Measurements from ENCODE around the gene GPR137B.

The GPR137B gene

DNA sequence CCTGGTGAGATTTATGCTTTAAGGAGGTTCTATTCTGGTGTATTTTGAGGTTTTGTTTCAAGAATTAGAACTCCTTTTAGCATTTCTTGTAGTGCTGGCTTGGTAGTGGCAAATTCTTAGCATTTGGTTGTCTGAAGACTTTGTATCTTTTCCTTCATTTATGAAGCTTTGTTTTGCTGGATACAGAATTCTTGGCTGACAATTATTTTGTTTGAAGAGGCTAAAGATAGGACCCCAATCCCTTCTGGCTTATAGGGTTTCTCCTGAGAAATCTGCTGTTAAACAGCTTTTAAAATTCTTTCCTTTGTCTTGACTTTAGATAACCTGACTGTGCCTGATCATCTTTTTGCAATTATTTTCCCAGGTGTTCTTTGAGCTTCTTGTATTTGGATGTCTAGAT, 58.6 kb downstream of the GPR137B start (continued):
- no peak for TF ChIP-seq ZNF221 (tag by site-specific recombination; IDR thresholded peaks at IDR 0.05; ENCODE audit: borderline replicate concordance)
- TF ChIP-seq ZNF707 (tag by site-specific recombination; IDR thresholded peaks at IDR 0.05): no peak
- TF ChIP-seq ZNF2 (tag by site-specific recombination; IDR thresholded peaks at IDR 0.05): no peak
- TF ChIP-seq ZFP37 (tag by site-specific recombination; IDR thresholded peaks at IDR 0.05): no peak
- no peak for TF ChIP-seq ZNF596 (tag by site-specific recombination; IDR thresholded peaks at IDR 0.05)
- TF ChIP-seq SCRT2 (tag by site-specific recombination; IDR thresholded peaks at IDR 0.05): no peak
- no peak for TF ChIP-seq ZNF548 (tag by site-specific recombination; IDR thresholded peaks at IDR 0.05)
- no peak for TF ChIP-seq SP2 (tag by site-specific recombination; IDR thresholded peaks at IDR 0.05)
- TF ChIP-seq, protein P1, sequence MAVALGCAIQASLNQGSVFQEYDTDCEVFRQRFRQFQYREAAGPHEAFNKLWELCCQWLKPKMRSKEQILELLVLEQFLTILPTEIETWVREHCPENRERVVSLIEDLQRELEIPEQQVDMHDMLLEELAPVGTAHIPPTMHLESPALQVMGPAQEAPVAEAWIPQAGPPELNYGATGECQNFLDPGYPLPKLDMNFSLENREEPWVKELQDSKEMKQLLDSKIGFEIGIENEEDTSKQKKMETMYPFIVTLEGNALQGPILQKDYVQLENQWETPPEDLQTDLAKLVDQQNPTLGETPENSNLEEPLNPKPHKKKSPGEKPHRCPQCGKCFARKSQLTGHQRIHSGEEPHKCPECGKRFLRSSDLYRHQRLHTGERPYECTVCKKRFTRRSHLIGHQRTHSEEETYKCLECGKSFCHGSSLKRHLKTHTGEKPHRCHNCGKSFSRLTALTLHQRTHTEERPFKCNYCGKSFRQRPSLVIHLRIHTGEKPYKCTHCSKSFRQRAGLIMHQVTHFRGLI (tag by site-specific recombination; IDR thresholded peaks at IDR 0.05): no peak
- TF ChIP-seq ZNF114 (tag by site-specific recombination; IDR thresholded peaks at IDR 0.05): no peak
- no peak for TF ChIP-seq ZNF837 (tag by site-specific recombination; IDR thresholded peaks at IDR 0.05)
- no peak for TF ChIP-seq ZNF16 (tag by site-specific recombination; IDR thresholded peaks at IDR 0.05; ENCODE audit: low read depth)

DNA sequence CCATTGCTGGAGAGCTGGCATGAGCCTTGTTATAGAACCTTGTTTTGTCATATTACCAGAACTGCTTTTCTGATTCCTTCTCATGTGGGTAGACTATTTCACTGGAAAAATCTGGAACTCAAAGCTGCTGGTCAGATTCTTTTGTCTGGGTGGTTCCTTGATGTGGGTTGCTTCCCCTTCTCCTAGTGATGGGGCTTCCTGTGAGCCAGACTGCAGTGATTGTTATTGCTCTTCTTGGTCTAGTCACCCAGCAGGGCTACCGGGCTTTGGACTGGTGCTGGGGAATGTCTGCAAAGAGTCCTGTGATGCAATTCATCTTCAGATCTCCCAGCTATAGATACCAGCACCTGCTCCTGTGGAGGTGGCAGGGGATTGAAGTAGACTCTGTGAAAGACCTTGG, 59.4 kb downstream of the GPR137B start:
- no peak overlapping the region for H3K27ac ChIP-seq (ENCODE audit: extremely low read depth, low read depth, low read length)
- ChIA-PET POLR2A (no interaction called here), CTCF (no interaction called here)
- H3K4me1 ChIP-seq (ENCODE audit: control insufficient read depth, insufficient read depth, low read length): peaks cover 4% of the 10 kb centered on the region
- no peak overlapping the region for H3K4me3 ChIP-seq (ENCODE audit: low read depth, low read length)
- no peak for TF ChIP-seq ZFHX2 (tag by site-specific recombination; conservative IDR thresholded peaks at IDR 0.05)
- TF ChIP-seq ZNF184 (tag by site-specific recombination; IDR thresholded peaks at IDR 0.05): no peak
- TF ChIP-seq, protein P2, sequence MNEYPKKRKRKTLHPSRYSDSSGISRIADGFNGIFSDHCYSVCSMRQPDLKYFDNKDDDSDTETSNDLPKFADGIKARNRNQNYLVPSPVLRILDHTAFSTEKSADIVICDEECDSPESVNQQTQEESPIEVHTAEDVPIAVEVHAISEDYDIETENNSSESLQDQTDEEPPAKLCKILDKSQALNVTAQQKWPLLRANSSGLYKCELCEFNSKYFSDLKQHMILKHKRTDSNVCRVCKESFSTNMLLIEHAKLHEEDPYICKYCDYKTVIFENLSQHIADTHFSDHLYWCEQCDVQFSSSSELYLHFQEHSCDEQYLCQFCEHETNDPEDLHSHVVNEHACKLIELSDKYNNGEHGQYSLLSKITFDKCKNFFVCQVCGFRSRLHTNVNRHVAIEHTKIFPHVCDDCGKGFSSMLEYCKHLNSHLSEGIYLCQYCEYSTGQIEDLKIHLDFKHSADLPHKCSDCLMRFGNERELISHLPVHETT (tag by site-specific recombination; IDR thresholded peaks at IDR 0.05): no peak
- TF ChIP-seq, protein P3, sequence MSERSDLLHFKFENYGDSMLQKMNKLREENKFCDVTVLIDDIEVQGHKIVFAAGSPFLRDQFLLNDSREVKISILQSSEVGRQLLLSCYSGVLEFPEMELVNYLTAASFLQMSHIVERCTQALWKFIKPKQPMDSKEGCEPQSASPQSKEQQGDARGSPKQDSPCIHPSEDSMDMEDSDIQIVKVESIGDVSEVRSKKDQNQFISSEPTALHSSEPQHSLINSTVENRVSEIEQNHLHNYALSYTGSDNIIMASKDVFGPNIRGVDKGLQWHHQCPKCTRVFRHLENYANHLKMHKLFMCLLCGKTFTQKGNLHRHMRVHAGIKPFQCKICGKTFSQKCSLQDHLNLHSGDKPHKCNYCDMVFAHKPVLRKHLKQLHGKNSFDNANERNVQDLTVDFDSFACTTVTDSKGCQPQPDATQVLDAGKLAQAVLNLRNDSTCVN (tag by site-specific recombination; optimal IDR thresholded peaks at IDR 0.05): no peak
- TF ChIP-seq, protein P4, sequence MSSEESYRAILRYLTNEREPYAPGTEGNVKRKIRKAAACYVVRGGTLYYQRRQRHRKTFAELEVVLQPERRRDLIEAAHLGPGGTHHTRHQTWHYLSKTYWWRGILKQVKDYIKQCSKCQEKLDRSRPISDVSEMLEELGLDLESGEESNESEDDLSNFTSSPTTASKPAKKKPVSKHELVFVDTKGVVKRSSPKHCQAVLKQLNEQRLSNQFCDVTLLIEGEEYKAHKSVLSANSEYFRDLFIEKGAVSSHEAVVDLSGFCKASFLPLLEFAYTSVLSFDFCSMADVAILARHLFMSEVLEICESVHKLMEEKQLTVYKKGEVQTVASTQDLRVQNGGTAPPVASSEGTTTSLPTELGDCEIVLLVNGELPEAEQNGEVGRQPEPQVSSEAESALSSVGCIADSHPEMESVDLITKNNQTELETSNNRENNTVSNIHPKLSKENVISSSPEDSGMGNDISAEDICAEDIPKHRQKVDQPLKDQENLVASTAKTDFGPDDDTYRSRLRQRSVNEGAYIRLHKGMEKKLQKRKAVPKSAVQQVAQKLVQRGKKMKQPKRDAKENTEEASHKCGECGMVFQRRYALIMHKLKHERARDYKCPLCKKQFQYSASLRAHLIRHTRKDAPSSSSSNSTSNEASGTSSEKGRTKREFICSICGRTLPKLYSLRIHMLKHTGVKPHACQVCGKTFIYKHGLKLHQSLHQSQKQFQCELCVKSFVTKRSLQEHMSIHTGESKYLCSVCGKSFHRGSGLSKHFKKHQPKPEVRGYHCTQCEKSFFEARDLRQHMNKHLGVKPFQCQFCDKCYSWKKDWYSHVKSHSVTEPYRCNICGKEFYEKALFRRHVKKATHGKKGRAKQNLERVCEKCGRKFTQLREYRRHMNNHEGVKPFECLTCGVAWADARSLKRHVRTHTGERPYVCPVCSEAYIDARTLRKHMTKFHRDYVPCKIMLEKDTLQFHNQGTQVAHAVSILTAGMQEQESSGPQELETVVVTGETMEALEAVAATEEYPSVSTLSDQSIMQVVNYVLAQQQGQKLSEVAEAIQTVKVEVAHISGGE (tag by site-specific recombination; conservative IDR thresholded peaks at IDR 0.05; ENCODE audit: low read depth): no peak
- no peak for TF ChIP-seq ZNF350 (tag by site-specific recombination; IDR thresholded peaks at IDR 0.05)
- TF ChIP-seq ZNF747 (tag by site-specific recombination; IDR thresholded peaks at IDR 0.05): no peak
- no peak for TF ChIP-seq ZNF138 (tag by site-specific recombination; IDR thresholded peaks at IDR 0.05; ENCODE audit: borderline replicate concordance)
- no peak for TF ChIP-seq ZNF624 (tag by site-specific recombination; IDR thresholded peaks at IDR 0.05)
- TF ChIP-seq ZNF837 (tag by site-specific recombination; IDR thresholded peaks at IDR 0.05): no peak
- TF ChIP-seq, protein P5, sequence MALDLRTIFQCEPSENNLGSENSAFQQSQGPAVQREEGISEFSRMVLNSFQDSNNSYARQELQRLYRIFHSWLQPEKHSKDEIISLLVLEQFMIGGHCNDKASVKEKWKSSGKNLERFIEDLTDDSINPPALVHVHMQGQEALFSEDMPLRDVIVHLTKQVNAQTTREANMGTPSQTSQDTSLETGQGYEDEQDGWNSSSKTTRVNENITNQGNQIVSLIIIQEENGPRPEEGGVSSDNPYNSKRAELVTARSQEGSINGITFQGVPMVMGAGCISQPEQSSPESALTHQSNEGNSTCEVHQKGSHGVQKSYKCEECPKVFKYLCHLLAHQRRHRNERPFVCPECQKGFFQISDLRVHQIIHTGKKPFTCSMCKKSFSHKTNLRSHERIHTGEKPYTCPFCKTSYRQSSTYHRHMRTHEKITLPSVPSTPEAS (tag by site-specific recombination; IDR thresholded peaks at IDR 0.05): no peak
- TF ChIP-seq ZNF423 (tag by site-specific recombination; IDR thresholded peaks at IDR 0.05): no peak
- TF ChIP-seq ZNF514 (tag by site-specific recombination; IDR thresholded peaks at IDR 0.05): no peak
- TF ChIP-seq ZNF529 (tag by site-specific recombination; IDR thresholded peaks at IDR 0.05; ENCODE audit: insufficient replicate concordance): no peak
- TF ChIP-seq ZNF10 (tag by site-specific recombination; IDR thresholded peaks at IDR 0.05): no peak
- no peak for TF ChIP-seq ZNF558 (tag by site-specific recombination; IDR thresholded peaks at IDR 0.05)
- no peak for TF ChIP-seq YY1 (tag by site-specific recombination; IDR thresholded peaks at IDR 0.05)
- H3K9me3 ChIP-seq (ENCODE audit: control insufficient read depth, insufficient read depth, low read depth, low read length): no peaks in the 10 kb centered on the region
- peaks cover 6 to 20% of the 10 kb centered on the region in 2 experiments for H3K36me3 ChIP-seq (ENCODE audit: control insufficient read depth in 2 of 2, insufficient read depth in 1 of 2, low read length in 2 of 2)
